NCI-H69 (cell line): ENCODE measurements around the gene HYPK.

Source experiments
- DNase-seq: peaks from one replicate; lab custom pipeline; 2025; lab: John Stamatoyannopoulos, UW

The HYPK gene

DNA sequence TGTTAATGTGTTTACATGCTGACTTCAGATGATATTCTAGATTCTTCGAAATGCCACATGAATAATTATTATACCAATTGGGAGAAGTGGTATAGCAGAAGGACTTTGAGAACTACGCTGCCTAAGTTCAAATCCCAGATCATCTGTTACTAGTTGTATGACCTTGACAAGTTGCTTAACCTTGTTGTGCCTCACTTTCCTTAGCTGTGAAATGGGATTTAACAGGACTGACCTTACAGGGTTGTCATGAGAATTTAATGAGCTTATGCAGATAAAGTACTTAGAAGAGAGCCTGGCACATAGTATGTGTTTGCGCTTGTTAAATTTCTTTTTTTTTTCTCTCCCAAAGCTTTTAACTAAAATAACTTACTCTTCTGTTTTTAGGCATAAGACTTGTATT is 50.9 kb downstream of the HYPK start:
- no peak for DNase-seq

DNA sequence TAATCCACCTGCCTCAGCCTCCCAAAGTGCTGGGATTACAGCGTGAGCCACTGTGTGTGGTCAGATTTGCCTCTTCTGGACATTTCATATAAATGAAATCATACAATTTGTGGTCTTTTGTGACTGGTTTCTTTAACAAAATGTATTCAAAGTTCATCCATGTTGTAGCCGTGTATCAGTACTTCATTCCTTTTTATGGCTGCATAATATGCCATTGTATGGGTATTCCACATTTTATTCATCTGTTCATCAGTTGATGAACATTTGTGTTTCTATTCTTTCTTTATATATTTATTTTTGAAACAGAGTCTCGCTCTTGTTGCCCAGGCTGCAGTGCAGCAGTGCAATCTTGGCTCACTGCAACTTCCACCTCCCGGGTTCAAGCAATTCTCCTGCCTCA is 52.2 kb downstream of the HYPK start:
- no peak for DNase-seq
